Adrenal gland (tissue), 5 donors: ENCODE results near the gene GRHPR.

Experiments
- CTCF ChIP-seq, 6 experiments: fragments of 450-650 bp in 4 of 6; fragments of 200-600 bp in 2 of 6; sonication (generic) in 1 of 6; IDR thresholded peaks; 1 replicate in 5 of 6; 2 replicates in 1 of 6; pipeline versions ENCODE4 v1.5.1 to v1.8.0; 2016 to 2021; ENCODE audit warnings: antibody characterized with exemption in 6 of 6, mild to moderate bottlenecking in 2 of 6, moderate library complexity in 1 of 6
- POLR2A ChIP-seq, 2 donors: fragments of 450-650 bp; IDR thresholded peaks; one replicate each; pipeline ENCODE4 v1.6.1; 2017; ENCODE audit warnings: antibody characterized with exemption in 2 of 2, mild to moderate bottlenecking in 2 of 2, moderate library complexity in 1 of 2
- donor health status: DM: no; HTN: no; CAD: no.

GRCh38 chr9:37378613-37379004 is 43.9 kb upstream of the GRHPR start:
- no peak for TF ChIP-seq CTCF (IDR thresholded peaks at IDR 0.05)
- no peak for TF ChIP-seq POLR2A (IDR thresholded peaks at IDR 0.05)
